ENCODE measurements around the gene GSPT1.

The GSPT1 gene

DNA sequence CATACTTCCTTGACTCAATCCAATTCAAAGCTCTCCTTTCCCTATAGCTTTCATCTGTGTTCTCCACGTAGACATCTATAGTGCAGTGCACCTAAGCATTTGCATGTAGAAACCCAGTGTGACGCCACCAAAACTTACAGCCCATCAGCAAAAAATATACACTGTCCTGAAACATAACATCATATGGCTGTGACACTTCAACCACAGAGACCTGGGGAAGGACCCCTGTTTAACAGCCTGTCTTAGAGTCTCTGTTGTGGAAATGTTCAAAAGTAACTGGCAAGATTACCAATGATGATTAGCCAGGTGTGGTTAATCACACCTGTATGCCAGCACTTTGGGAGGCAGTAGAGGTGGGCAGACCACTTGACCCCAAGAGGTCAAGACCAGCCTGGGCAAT, 22.2 kb downstream of the GSPT1 start:
- H3K9me3 ChIP-seq (ENCODE audit: control extremely low read depth in 1 of 5, control insufficient read depth in 4 of 5, insufficient read depth in 2 of 5, low read depth in 1 of 5, low read length in 4 of 5), result no peaks in the 10 kb centered on the region
- no peak overlapping the region for H3K4me3 ChIP-seq (ENCODE audit: control insufficient read depth in 1 of 7, extremely low read depth in 1 of 7, insufficient read depth in 4 of 7, low read depth in 2 of 7, low read length in 6 of 7)
- no peaks in the 10 kb centered on the region for H3K27me3 ChIP-seq (replicated peaks in 2 of 5; ENCODE audit: control insufficient read depth in 4 of 5, insufficient read depth in 5 of 5, low read length in 4 of 5)
- WGBS (ENCODE audit: insufficient coverage), result 100% methylated on average over 2 of the region's 2 CpGs
- H3K36me3 ChIP-seq (ENCODE audit: control insufficient read depth in 4 of 4, insufficient read depth in 4 of 4, low read length in 3 of 4), result peaks cover 11 to 56% (median 29%) of the 10 kb centered on the region in 4 experiments
- ChIA-PET POLR2A (no interaction called here), CTCF (no interaction called here)
- H3K4me1 ChIP-seq (ENCODE audit: control extremely low read depth in 1 of 4, control insufficient read depth in 4 of 4, insufficient read depth in 4 of 4, low read length in 3 of 4), result peaks cover 0 to 13% (median 0%) of the 10 kb centered on the region in 4 experiments
- no peak overlapping the region for H3K27ac ChIP-seq (ENCODE audit: insufficient read depth in 1 of 2, low read depth in 1 of 2, low read length in 2 of 2, poor library complexity in 1 of 2, severe bottlenecking in 2 of 2)
- DNase-seq, result peak in 1 of 3 donors; percentile 23

- no peak overlapping the region for H3K27ac ChIP-seq (ENCODE audit: insufficient read depth in 1 of 2, low read depth in 1 of 2, low read length in 2 of 2, poor library complexity in 1 of 2, severe bottlenecking in 2 of 2)
- H3K9me3 ChIP-seq (ENCODE audit: control extremely low read depth in 1 of 5, control insufficient read depth in 4 of 5, insufficient read depth in 2 of 5, low read depth in 1 of 5, low read length in 4 of 5), result no peaks in the 10 kb centered on the region
- no CpG with 5 or more reads among the region's 4 CpGs for WGBS (ENCODE audit: insufficient coverage)
- ChIA-PET POLR2A (no interaction called here), CTCF (no interaction called here)
- H3K4me3 ChIP-seq (ENCODE audit: control insufficient read depth in 1 of 7, extremely low read depth in 1 of 7, insufficient read depth in 4 of 7, low read depth in 2 of 7, low read length in 6 of 7), result no peak overlapping the region
- peaks cover 0 to 13% (median 0%) of the 10 kb centered on the region in 4 experiments for H3K4me1 ChIP-seq (ENCODE audit: control extremely low read depth in 1 of 4, control insufficient read depth in 4 of 4, insufficient read depth in 4 of 4, low read length in 3 of 4)
- DNase-seq, result peak in 1 of 3 donors; percentile 34
- no peaks in the 10 kb centered on the region for H3K27me3 ChIP-seq (replicated peaks in 2 of 5; ENCODE audit: control insufficient read depth in 4 of 5, insufficient read depth in 5 of 5, low read length in 4 of 5)
- peaks cover 11 to 54% (median 33%) of the 10 kb centered on the region in 4 experiments for H3K36me3 ChIP-seq (ENCODE audit: control insufficient read depth in 4 of 4, insufficient read depth in 4 of 4, low read length in 3 of 4)
Observed at GRCh38 chr16:11892761-11893160, 23.0 kb downstream of the GSPT1 start.

DNA sequence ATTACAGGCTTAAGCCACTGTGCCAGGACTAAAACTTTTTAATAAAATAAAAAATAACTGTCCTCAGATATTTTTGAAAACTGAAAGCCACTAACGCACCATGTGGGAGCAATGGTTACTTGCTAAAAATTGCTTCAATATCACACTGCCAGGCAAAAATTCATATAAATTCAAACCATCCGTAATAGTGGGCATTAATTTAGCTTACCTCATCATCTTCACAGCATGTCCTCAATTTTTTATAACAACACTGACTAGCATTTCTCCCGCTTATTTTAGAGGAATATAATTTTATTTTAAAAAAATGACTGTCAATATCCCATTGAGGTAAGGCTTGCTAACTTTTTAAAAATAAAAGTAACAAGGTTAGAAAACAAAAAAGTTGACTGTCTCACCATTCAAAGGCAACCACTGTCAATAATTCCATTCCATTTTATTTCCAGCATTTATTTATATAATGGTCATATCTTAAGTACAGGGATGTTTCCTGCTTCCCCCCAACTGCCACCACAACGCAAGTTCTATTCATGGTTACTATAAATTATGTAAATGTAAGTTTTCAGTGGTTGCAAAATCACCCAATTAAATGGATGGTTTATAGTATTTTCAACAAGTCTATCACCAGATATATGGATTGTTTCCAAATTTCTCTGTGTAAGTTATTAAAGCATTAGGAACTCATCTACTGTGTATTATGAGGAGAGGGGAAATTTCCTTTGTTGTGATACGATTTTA, 25.4 kb downstream of the GSPT1 start:
- WGBS (ENCODE audit: insufficient coverage), result 100% methylated on average over 1 of the region's 5 CpGs
- peak overlapping the region in 1 of 2 experiments; percentile 12 for H3K27ac ChIP-seq (ENCODE audit: insufficient read depth in 1 of 2, low read depth in 1 of 2, low read length in 2 of 2, poor library complexity in 1 of 2, severe bottlenecking in 2 of 2)
- peaks cover 0 to 13% (median 0%) of the 10 kb centered on the region in 4 experiments for H3K4me1 ChIP-seq (ENCODE audit: control extremely low read depth in 1 of 4, control insufficient read depth in 4 of 4, insufficient read depth in 4 of 4, low read length in 3 of 4)
- CTCF ChIA-PET, result no interaction called here
- H3K36me3 ChIP-seq (ENCODE audit: control insufficient read depth in 4 of 4, insufficient read depth in 4 of 4, low read length in 3 of 4), result peaks cover 10 to 61% (median 43%) of the 10 kb centered on the region in 4 experiments
- POLR2A ChIA-PET, result interaction anchor here (0.7 kb wide), 1 partner anchor 127 kb away, joined by 6 read pairs; no protein-coding TSS in a partner anchor
- peak; percentile 22 to 82 (median 63) for DNase-seq
- H3K9me3 ChIP-seq (ENCODE audit: control extremely low read depth in 1 of 5, control insufficient read depth in 4 of 5, insufficient read depth in 2 of 5, low read depth in 1 of 5, low read length in 4 of 5), result no peaks in the 10 kb centered on the region
- H3K27me3 ChIP-seq (replicated peaks in 2 of 5; ENCODE audit: control insufficient read depth in 4 of 5, insufficient read depth in 5 of 5, low read length in 4 of 5), result no peaks in the 10 kb centered on the region
- H3K4me3 ChIP-seq (ENCODE audit: control insufficient read depth in 1 of 7, extremely low read depth in 1 of 7, insufficient read depth in 4 of 7, low read depth in 2 of 7, low read length in 6 of 7), result no peak overlapping the region

DNA sequence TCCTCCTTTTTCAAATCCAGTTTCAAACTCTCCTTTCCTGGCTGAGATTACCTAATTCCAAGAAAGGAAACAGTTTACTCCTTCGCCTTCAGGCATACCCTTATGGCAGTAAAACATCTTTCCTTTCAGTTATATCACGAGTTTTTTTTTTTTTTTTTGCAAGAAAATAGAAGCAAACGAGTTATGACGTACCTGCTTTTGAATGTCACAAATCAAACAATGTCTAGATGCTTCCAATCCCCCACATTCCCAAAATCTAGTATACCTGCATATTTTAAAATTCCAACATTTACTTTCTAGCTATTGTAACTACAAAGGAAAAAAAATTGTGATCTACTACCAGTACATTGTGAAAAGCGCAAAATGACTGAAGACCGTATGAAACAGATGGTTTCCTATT, 28.9 kb downstream of the GSPT1 start:
- DNase-seq, result no peak
- POLR2A ChIA-PET, result no interaction called here

DNA sequence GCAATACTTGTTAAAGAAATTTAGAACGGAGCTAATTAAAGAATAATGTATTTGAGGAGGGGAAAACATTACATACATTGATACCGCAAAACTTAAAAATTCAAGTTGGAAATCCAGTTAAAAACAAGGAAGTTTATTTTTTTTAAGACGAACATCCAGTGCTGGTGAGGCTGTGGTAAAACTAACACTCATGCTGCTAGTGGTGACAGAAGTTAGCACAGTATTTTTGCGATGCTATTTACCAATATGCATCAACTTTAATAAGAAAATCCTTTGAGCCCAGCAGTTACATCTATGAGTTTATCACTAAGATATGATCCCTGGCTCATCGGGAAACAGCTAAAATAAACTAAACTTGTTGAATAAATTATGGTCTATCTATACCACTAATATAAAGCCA, 31.7 kb downstream of the GSPT1 start:
- WGBS (ENCODE audit: insufficient coverage), result 88% methylated on average over 1 of the region's 5 CpGs
- Histone ChIP-seq H3K36me3 (ENCODE audit: control insufficient read depth in 4 of 4, insufficient read depth in 4 of 4, low read length in 3 of 4) (peaks cover 19 to 75% (median 59%) of the 10 kb centered on the region in 4 experiments), H3K27me3 (replicated peaks in 2 of 5; ENCODE audit: control insufficient read depth in 4 of 5, insufficient read depth in 5 of 5, low read length in 4 of 5) (no peaks in the 10 kb centered on the region), H3K4me3 (ENCODE audit: control insufficient read depth in 1 of 7, extremely low read depth in 1 of 7, insufficient read depth in 4 of 7, low read depth in 2 of 7, low read length in 6 of 7) (no peak overlapping the region), H3K4me1 (ENCODE audit: control extremely low read depth in 1 of 4, control insufficient read depth in 4 of 4, insufficient read depth in 4 of 4, low read length in 3 of 4) (no peaks in the 10 kb centered on the region), H3K27ac (ENCODE audit: insufficient read depth in 1 of 2, low read depth in 1 of 2, low read length in 2 of 2, poor library complexity in 1 of 2, severe bottlenecking in 2 of 2) (no peak overlapping the region), H3K9me3 (ENCODE audit: control extremely low read depth in 1 of 5, control insufficient read depth in 4 of 5, insufficient read depth in 2 of 5, low read depth in 1 of 5, low read length in 4 of 5) (no peaks in the 10 kb centered on the region)
- DNase-seq, result peak in 2 of 3 donors; percentile 27 to 48
- ChIA-PET CTCF (interaction anchor here (0.9 to 1.5 kb wide), 2 partner anchors 13 to 15 kb away, joined by 4 read pairs; no protein-coding TSS in a partner anchor), POLR2A (no interaction called here)

More for the DNA sequence above, 28.9 kb downstream of the GSPT1 start:
- Histone ChIP-seq H3K9me3 (ENCODE audit: control extremely low read depth in 1 of 5, control insufficient read depth in 4 of 5, insufficient read depth in 2 of 5, low read depth in 1 of 5, low read length in 4 of 5) (no peaks in the 10 kb centered on the region), H3K4me1 (ENCODE audit: control extremely low read depth in 1 of 4, control insufficient read depth in 4 of 4, insufficient read depth in 4 of 4, low read length in 3 of 4) (peaks cover 0 to 13% (median 0%) of the 10 kb centered on the region in 4 experiments), H3K27ac (ENCODE audit: insufficient read depth in 1 of 2, low read depth in 1 of 2, low read length in 2 of 2, poor library complexity in 1 of 2, severe bottlenecking in 2 of 2) (no peak overlapping the region), H3K4me3 (ENCODE audit: control insufficient read depth in 1 of 7, extremely low read depth in 1 of 7, insufficient read depth in 4 of 7, low read depth in 2 of 7, low read length in 6 of 7) (no peak overlapping the region), H3K36me3 (ENCODE audit: control insufficient read depth in 4 of 4, insufficient read depth in 4 of 4, low read length in 3 of 4) (peaks cover 16 to 67% (median 46%) of the 10 kb centered on the region in 4 experiments), H3K27me3 (replicated peaks in 2 of 5; ENCODE audit: control insufficient read depth in 4 of 5, insufficient read depth in 5 of 5, low read length in 4 of 5) (no peaks in the 10 kb centered on the region)
- WGBS (ENCODE audit: insufficient coverage), result 92% methylated on average over 4 of the region's 6 CpGs
- CTCF ChIA-PET, result no interaction called here

- CTCF ChIA-PET, result interaction anchor here (1.4 kb wide), 1 partner anchor 10 kb away, joined by 5 read pairs; no protein-coding TSS in a partner anchor
- H3K27ac ChIP-seq (ENCODE audit: insufficient read depth in 1 of 2, low read depth in 1 of 2, low read length in 2 of 2, poor library complexity in 1 of 2, severe bottlenecking in 2 of 2), result no peak overlapping the region
- H3K4me1 ChIP-seq (ENCODE audit: control extremely low read depth in 1 of 4, control insufficient read depth in 4 of 4, insufficient read depth in 4 of 4, low read length in 3 of 4), result no peaks in the 10 kb centered on the region
- peaks cover 33 to 76% (median 55%) of the 10 kb centered on the region in 4 experiments for H3K36me3 ChIP-seq (ENCODE audit: control insufficient read depth in 4 of 4, insufficient read depth in 4 of 4, low read length in 3 of 4)
- peak in 2 of 3 donors; percentile 23 for DNase-seq
- H3K9me3 ChIP-seq (ENCODE audit: control extremely low read depth in 1 of 5, control insufficient read depth in 4 of 5, insufficient read depth in 2 of 5, low read depth in 1 of 5, low read length in 4 of 5), result no peaks in the 10 kb centered on the region
- H3K4me3 ChIP-seq (ENCODE audit: control insufficient read depth in 1 of 7, extremely low read depth in 1 of 7, insufficient read depth in 4 of 7, low read depth in 2 of 7, low read length in 6 of 7), result no peak overlapping the region
- H3K27me3 ChIP-seq (replicated peaks in 2 of 5; ENCODE audit: control insufficient read depth in 4 of 5, insufficient read depth in 5 of 5, low read length in 4 of 5), result no peaks in the 10 kb centered on the region
- WGBS (ENCODE audit: insufficient coverage), result no CpG with 5 or more reads among the region's 5 CpGs
- POLR2A ChIA-PET, result interaction anchor here (0.6 kb wide), 1 partner anchor 27 kb away, joined by 3 read pairs; no protein-coding TSS in a partner anchor
Observed at GRCh38 chr16:11880007-11880406, 35.7 kb downstream of the GSPT1 start.

DNA sequence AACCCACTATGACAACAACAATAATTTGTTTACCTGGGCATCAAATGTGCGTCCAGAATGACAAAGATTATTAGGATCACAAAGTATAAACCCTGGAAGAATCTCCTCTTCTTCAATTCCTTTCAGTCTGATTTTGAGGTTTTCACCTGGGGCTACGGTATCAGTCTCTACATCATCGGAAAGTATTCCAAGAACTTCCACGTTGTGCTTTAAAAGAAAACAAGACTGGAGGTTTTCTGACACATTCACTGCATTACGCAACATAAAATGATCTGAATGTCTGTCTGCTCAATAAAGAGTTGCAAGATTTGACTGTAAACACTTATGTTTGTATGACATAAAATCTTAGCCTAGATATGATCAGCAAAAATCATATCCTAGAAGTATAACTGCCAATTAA, 38.4 kb downstream of the GSPT1 start:
- H3K27ac ChIP-seq (ENCODE audit: insufficient read depth in 1 of 2, low read depth in 1 of 2, low read length in 2 of 2, poor library complexity in 1 of 2, severe bottlenecking in 2 of 2), result no peak overlapping the region
- H3K4me1 ChIP-seq (ENCODE audit: control extremely low read depth in 1 of 4, control insufficient read depth in 4 of 4, insufficient read depth in 4 of 4, low read length in 3 of 4), result no peaks in the 10 kb centered on the region
- ChIA-PET CTCF (interaction anchor here (1.5 kb wide), 1 partner anchor 11 kb away, joined by 3 read pairs; no protein-coding TSS in a partner anchor), POLR2A (no interaction called here)
- peaks cover 28 to 76% (median 51%) of the 10 kb centered on the region in 4 experiments for H3K36me3 ChIP-seq (ENCODE audit: control insufficient read depth in 4 of 4, insufficient read depth in 4 of 4, low read length in 3 of 4)
- DNase-seq, result no peak
- WGBS (ENCODE audit: insufficient coverage), result 86% methylated on average over 4 of the region's 5 CpGs
- no peaks in the 10 kb centered on the region for H3K27me3 ChIP-seq (replicated peaks in 2 of 5; ENCODE audit: control insufficient read depth in 4 of 5, insufficient read depth in 5 of 5, low read length in 4 of 5)
- no peak overlapping the region for H3K4me3 ChIP-seq (ENCODE audit: control insufficient read depth in 1 of 7, extremely low read depth in 1 of 7, insufficient read depth in 4 of 7, low read depth in 2 of 7, low read length in 6 of 7)
- H3K9me3 ChIP-seq (ENCODE audit: control extremely low read depth in 1 of 5, control insufficient read depth in 4 of 5, insufficient read depth in 2 of 5, low read depth in 1 of 5, low read length in 4 of 5), result no peaks in the 10 kb centered on the region
